ENCODE results near the gene KLB. TPM values are rescaled to one million over a fixed set of nuclear protein-coding genes. Genes with fewer than 3 reads are reported as not detected.

Gene KLB
- total RNA-seq, 1 experiment from 2014 or later = not detected

- Histone ChIP-seq H3K4me3 (replicated peaks in 1 of 2; ENCODE audit: low read depth in 1 of 2, low read length in 2 of 2) (no peak overlapping the region), H3K36me3 (ENCODE audit: control insufficient read depth in 1 of 2, insufficient read depth in 2 of 2, low read length in 2 of 2) (peaks cover 14 to 20% of the 10 kb centered on the region in 2 experiments), H3K9me2 (ENCODE audit: insufficient read depth) (no peaks in the 10 kb centered on the region), H3K9ac (ENCODE audit: low read length) (no peak overlapping the region), H3K79me2 (ENCODE audit: insufficient read depth, low read length) (0 out of 2 replicates have a peak, but pooled peaks cover 1% of the 10 kb centered on the region), H4K20me1 (ENCODE audit: insufficient read depth) (no peaks in the 10 kb centered on the region), H3K27me3 (ENCODE audit: insufficient read depth, low read length) (no peaks in the 10 kb centered on the region), H2AFZ (ENCODE audit: low read depth, low read length, poor library complexity, severe bottlenecking) (no peak overlapping the region), H3K9me3 (ENCODE audit: control insufficient read depth in 1 of 2, insufficient read depth in 1 of 2, low read depth in 1 of 2, low read length in 2 of 2) (no peaks in the 10 kb centered on the region), H3K4me2 (ENCODE audit: low read length) (no peak overlapping the region), H3K27ac (ENCODE audit: low read depth, low read length) (no peak overlapping the region), H3K4me1 (ENCODE audit: control insufficient read depth in 1 of 2, insufficient read depth in 2 of 2, low read length in 2 of 2) (peaks cover 0 to 5% of the 10 kb centered on the region in 2 experiments; a peak in 2 of 4 replicates)
- CTCF ChIA-PET = no interaction called here
- TF ChIP-seq MAX (IDR thresholded peaks at IDR 0.05) (no peak), REST (IDR thresholded peaks at IDR 0.05; ENCODE audit: low read depth) (no peak)
- POLR2A ChIA-PET = no interaction called here
- intact Hi-C loops (cut with micrococcal nuclease) = no loop called here
- no TSS peak for BruUV-seq (replicated peaks)
- no peak for ATAC-seq
- DNase-seq (ENCODE audit: low read depth, low spot score) = no peak
- RAD21 ChIA-PET (ENCODE audit: low non-redundant PET in 1 of 2, low total read pairs in 2 of 2, uncharacterized antibody in 2 of 2, unreplicated experiment in 2 of 2) = no interaction called here
Observed at GRCh38 chr4:39472396-39472795, 65.7 kb downstream of the KLB start.

- Histone ChIP-seq H3K9me3 (ENCODE audit: control insufficient read depth in 1 of 2, insufficient read depth in 1 of 2, low read depth in 1 of 2, low read length in 2 of 2) (no peaks in the 10 kb centered on the region), H3K9ac (ENCODE audit: low read length) (no peak overlapping the region), H3K9me2 (ENCODE audit: insufficient read depth) (no peaks in the 10 kb centered on the region), H3K27ac (ENCODE audit: low read depth, low read length) (no peak overlapping the region), H3K4me3 (replicated peaks in 1 of 2; ENCODE audit: low read depth in 1 of 2, low read length in 2 of 2) (no peak overlapping the region), H3K36me3 (ENCODE audit: control insufficient read depth in 1 of 2, insufficient read depth in 2 of 2, low read length in 2 of 2) (peaks cover 6 to 11% of the 10 kb centered on the region in 2 experiments; a peak in 3 of 4 replicates), H3K4me1 (ENCODE audit: control insufficient read depth in 1 of 2, insufficient read depth in 2 of 2, low read length in 2 of 2) (no peaks in the 10 kb centered on the region), H3K4me2 (ENCODE audit: low read length) (no peak overlapping the region), H2AFZ (ENCODE audit: low read depth, low read length, poor library complexity, severe bottlenecking) (no peak overlapping the region), H3K79me2 (ENCODE audit: insufficient read depth, low read length) (no peaks in the 10 kb centered on the region), H4K20me1 (ENCODE audit: insufficient read depth) (no peaks in the 10 kb centered on the region), H3K27me3 (ENCODE audit: insufficient read depth, low read length) (no peaks in the 10 kb centered on the region)
- no TSS peak for BruUV-seq (replicated peaks)
- ChIA-PET CTCF (no interaction called here), RAD21 (ENCODE audit: low non-redundant PET in 1 of 2, low total read pairs in 2 of 2, uncharacterized antibody in 2 of 2, unreplicated experiment in 2 of 2) (no interaction called here), POLR2A (no interaction called here)
- no peak for ATAC-seq
- DNase-seq (ENCODE audit: low read depth, low spot score) = no peak
- intact Hi-C loops (cut with micrococcal nuclease) = no loop called here
- TF ChIP-seq MAX (IDR thresholded peaks at IDR 0.05) = no peak
- no peak for TF ChIP-seq SIN3A (IDR thresholded peaks at IDR 0.05; ENCODE audit: low read depth)
- no peak for TF ChIP-seq CTCF (IDR thresholded peaks at IDR 0.05 in 2 of 3, conservative IDR thresholded peaks at IDR 0.05 in 1 of 3; ENCODE audit: borderline replicate concordance in 1 of 3, insufficient read depth in 1 of 3, low read depth in 2 of 3, low read length in 2 of 3)
- TF ChIP-seq SRF (IDR thresholded peaks at IDR 0.05; ENCODE audit: low read depth) = no peak
- TF ChIP-seq FOSL1 (IDR thresholded peaks at IDR 0.05; ENCODE audit: low read depth) = no peak
- no peak for TF ChIP-seq CEBPB (IDR thresholded peaks at IDR 0.05; ENCODE audit: low read depth)
- TF ChIP-seq REST (IDR thresholded peaks at IDR 0.05; ENCODE audit: low read depth) = no peak
- TF ChIP-seq EZH2 (IDR thresholded peaks at IDR 0.05) = no peak
Observed at GRCh38 chr4:39476187-39476895, 69.6 kb downstream of the KLB start.

All from HCT116 (cell line).